Suprapubic skin (tissue), 3 donors: ENCODE data around the gene MUSTN1.

ENCODE experiments used
- CTCF ChIP-seq, 2 donors: fragments of 200-600 bp in 1 of 2; fragments of 450-650 bp in 1 of 2; sonication (generic) in 1 of 2; IDR thresholded peaks; one replicate each; pipeline ENCODE4 v1.5.1; 2016 to 2019; ENCODE audit warnings: antibody characterized with exemption in 2 of 2, mild to moderate bottlenecking in 1 of 2, moderate library complexity in 1 of 2
- EP300 ChIP-seq: sonication (generic); formaldehyde crosslinking; IDR thresholded peaks from one replicate; pipeline ENCODE4 v1.6.1; 2017; ENCODE audit warnings: antibody characterized with exemption

GRCh38 chr3:52790337-52790736 lies 44.5 kb downstream of the MUSTN1 start:
- no peak for TF ChIP-seq CTCF (IDR thresholded peaks at IDR 0.05)
- TF ChIP-seq EP300: no peak
